GM18505 (cell line): ENCODE results near the gene NR1H3.
"Not testable (repeated sequence)": the region's sequence is repeated elsewhere in the genome, so short reads cannot be mapped to it uniquely, and the experiment has no call there.

Experiments
- ATAC-seq: cut with Tn5 transposase; IDR thresholded peaks from one replicate; pipeline ENCODE4 v1.9.1; 2021; ENCODE audit not compliant: unreplicated experiment
- POLR2A ChIP-seq: IDR thresholded peaks from 4 replicates; pipeline ENCODE4 v1.6.1; 2011; ENCODE audit warnings: borderline replicate concordance; ENCODE audit not compliant: insufficient read depth, insufficient read length; ENCODE audit errors: extremely low read depth

Gene NR1H3

GRCh38 chr11:47257517-47258316 is at the start of gene NR1H3:
Gene NR1H3 (plus strand): TSS chr11:47257996. CDS start chr11:47259217, 1,221 bp downstream.
- ATAC-seq = no peak
- no peak for TF ChIP-seq POLR2A

DNA sequence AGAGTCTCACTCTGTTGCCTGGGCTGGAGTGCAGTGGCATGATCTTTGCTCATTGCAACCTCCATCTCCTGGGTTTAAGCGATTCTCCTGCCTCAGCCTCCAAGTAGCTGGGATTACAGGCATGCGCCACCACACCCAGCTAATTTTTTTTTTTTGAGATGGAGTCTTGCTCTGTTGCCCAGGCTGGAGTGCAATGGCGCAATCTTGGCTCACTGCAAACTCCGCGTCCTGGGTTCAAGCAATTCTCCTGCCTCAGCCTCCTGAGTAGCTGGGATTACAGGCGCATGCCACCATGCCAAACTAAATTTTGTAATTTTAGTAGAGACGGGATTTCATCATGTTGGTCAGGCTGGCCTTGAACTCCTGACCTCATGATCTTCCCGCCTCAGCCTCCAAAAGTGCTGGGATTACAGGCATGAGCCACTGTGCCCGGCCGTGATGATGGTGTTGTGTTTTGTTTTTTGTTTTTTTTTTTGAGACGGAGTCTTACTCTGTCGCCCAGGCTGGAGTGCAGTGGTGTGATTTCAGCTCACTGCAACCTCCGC is 49.7 kb upstream of the NR1H3 start:
- not testable (repeated sequence) for ATAC-seq

GRCh38 chr11:47208628-47209027 is 49.2 kb upstream of the NR1H3 start:
- ATAC-seq = no peak
- TF ChIP-seq POLR2A = no peak

DNA sequence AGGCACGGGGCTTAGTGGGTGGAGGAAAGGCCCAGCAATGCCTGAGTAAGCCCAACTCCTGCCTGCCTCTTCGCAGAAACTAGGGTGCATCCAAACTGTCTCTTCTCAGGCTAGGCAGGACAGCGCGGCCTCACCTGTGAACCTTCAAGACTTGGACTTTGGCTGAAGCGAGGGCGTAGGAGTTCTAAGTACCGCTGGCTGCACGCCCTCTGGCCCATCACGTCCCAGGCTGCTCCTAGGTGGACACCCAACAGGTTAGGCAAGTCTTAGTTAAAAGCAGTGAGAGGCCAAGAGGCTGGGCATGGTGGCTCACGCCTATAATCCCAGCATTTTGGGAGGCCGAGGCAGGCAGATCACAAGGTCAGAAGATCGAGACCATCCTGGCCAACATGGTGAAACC is 44.9 kb upstream of the NR1H3 start:
- ATAC-seq = no peak
- no peak for TF ChIP-seq POLR2A

- TF ChIP-seq POLR2A = peak; percentile 42
- ATAC-seq = peak; percentile 65
Observed at GRCh38 chr11:47213950-47214565, 43.7 kb upstream of the NR1H3 start.

DNA sequence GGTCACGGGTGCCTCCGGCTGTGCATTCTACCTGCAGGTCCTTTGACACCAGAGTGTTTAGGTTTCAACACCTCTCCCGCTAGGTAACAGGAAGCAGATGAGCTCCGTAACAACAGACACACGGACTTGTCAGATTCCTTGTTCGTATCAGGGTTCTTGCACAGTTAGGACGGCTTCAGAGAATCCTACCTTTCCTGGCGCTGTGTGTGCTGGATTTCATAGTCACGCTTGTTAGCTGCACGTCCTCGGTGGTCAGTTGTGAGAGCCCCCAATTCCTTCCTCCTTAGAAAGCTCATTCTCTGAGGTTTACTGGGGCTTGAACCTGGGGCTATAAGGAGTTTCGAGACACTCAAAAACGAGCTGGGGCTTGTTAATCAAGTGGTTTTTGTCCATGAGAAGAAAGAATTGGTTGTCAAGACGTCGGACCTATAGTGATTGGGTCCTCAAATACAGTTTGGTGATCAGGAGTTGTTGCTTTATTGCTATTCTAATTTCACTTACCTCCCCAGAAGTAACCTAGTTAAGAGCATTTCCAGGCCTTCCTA is 42.4 kb upstream of the NR1H3 start:
- TF ChIP-seq POLR2A = no peak

GRCh38 chr11:47216121-47216798 is 41.5 kb upstream of the NR1H3 start:
- no peak for ATAC-seq
- TF ChIP-seq POLR2A = peak; percentile 55

More for the DNA sequence above, 42.4 kb upstream of the NR1H3 start:
- no peak for ATAC-seq

DNA sequence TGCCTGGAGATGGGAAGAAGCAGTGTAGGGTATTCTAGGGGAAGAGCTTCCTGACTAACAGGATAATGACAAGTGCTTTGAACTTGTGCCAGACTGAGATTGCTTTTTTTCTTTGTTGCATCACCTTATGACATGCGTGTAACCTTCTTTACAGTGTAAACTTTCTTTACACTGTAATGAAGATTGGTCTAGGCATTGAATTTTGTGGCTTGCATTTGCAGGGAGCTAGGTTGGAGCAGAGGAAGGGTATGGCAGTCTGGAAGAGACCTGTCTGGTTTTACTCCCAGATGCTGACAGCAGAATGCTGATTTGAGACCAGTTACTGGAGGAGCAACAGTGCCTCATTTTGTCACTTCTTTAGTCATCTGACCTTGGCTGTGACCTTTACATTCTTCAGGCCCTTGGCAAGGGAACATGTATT is 37.4 kb upstream of the NR1H3 start:
- TF ChIP-seq POLR2A = no peak
- no peak for ATAC-seq

GRCh38 chr11:47222696-47223095 is 35.1 kb upstream of the NR1H3 start:
- no peak for TF ChIP-seq POLR2A
- no peak for ATAC-seq

DNA sequence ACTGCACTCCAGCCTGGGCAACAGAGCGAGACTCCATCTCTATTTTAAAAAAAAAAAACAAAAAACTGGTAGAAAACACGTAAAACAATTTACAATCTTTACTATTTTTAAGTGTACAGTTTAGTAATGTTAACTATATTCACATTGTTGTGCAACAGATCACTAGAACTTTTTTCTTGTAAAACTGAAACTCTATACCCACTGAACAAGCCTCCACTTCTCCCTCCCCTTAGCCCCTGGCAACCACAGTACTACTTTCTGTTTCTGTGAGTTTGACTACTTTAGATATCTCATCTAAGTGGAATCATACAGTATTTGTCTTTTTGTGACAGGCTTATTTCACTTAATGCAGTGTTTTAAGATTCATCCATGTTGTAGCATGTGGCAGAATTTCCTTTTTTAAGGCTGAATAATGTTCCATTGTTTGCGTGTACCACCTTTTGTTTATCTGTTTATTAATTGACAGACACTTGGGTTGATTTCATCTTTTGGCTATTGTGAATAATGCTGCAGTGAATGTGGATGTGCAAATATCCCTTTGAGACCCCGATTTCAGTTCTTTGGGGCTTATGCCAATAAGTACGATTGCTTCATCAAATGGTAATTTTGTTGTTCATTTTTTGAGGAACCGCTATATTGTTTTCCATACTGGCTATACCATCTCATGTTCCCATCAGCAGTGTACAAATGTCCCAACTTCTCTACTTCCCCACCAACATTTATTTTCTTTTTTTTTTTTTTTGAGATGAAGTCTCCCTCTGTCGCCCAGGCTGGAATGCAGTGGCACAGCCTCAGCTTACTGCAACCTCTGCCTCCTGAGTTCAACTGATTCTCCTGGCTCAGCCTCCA is 32.0 kb upstream of the NR1H3 start:
- no peak for TF ChIP-seq POLR2A
- ATAC-seq = no peak

GRCh38 chr11:47229161-47229560 is 28.6 kb upstream of the NR1H3 start:
- no peak for ATAC-seq
- no peak for TF ChIP-seq POLR2A

- TF ChIP-seq POLR2A = no peak
- ATAC-seq = no peak
Observed at GRCh38 chr11:47233051-47233450, 24.7 kb upstream of the NR1H3 start.
